Measurements from ENCODE around the gene PTTG1IP.
A peak's percentile ranks its signal among the peaks of the same experiment; 100 is the strongest.

Gene PTTG1IP

GRCh38 chr21:44828362-44829056, 45.0 kb downstream of the PTTG1IP start:
- TF ChIP-seq CTCF (IDR thresholded peaks at IDR 0.05; ENCODE audit: low read length, missing control alignments) = no peak
- H3K4me3 ChIP-seq (replicated peaks; ENCODE audit: low read depth, low read length) = no peak overlapping the region
- DNase-seq (ENCODE audit: low read depth) = no peak

- no peak for TF ChIP-seq CTCF (IDR thresholded peaks at IDR 0.05; ENCODE audit: low read length, missing control alignments)
- no peak for DNase-seq (ENCODE audit: low read depth)
- no peak overlapping the region for H3K4me3 ChIP-seq (replicated peaks; ENCODE audit: low read depth, low read length)
These were observed 50.3 kb downstream of the PTTG1IP start for GRCh38 chr21:44823179-44823660.

GRCh38 chr21:44822484-44823178, 50.9 kb downstream of the PTTG1IP start:
- H3K4me3 ChIP-seq (replicated peaks; ENCODE audit: low read depth, low read length) = no peak overlapping the region
- no peak for DNase-seq (ENCODE audit: low read depth)
- no peak for TF ChIP-seq CTCF (IDR thresholded peaks at IDR 0.05; ENCODE audit: low read length, missing control alignments)

- TF ChIP-seq CTCF (IDR thresholded peaks at IDR 0.05; ENCODE audit: low read length, missing control alignments) = no peak
- peak; percentile 28 for DNase-seq (ENCODE audit: low read depth)
These were observed 52.6 kb downstream of the PTTG1IP start for GRCh38 chr21:44820851-44821250.

GRCh38 chr21:44819283-44820243, 53.9 kb downstream of the PTTG1IP start:
- H3K4me3 ChIP-seq (replicated peaks; ENCODE audit: low read depth, low read length) = no peak overlapping the region
- DNase-seq (ENCODE audit: low read depth) = no peak
- no peak for TF ChIP-seq CTCF (IDR thresholded peaks at IDR 0.05; ENCODE audit: low read length, missing control alignments)

More at GRCh38 chr21:44820851-44821250, 52.6 kb downstream of the PTTG1IP start:
- no peak overlapping the region for H3K4me3 ChIP-seq (replicated peaks; ENCODE audit: low read depth, low read length)

GRCh38 chr21:44818640-44819011, 54.9 kb downstream of the PTTG1IP start:
- TF ChIP-seq CTCF (IDR thresholded peaks at IDR 0.05; ENCODE audit: low read length, missing control alignments) = no peak
- DNase-seq (ENCODE audit: low read depth) = no peak
- peak overlapping the region; percentile 70 for H3K4me3 ChIP-seq (replicated peaks; ENCODE audit: low read depth, low read length)
